Upper lobe of right lung (tissue), 1 donor: ENCODE results near the gene UNC119. TPM values are rescaled to one million over a fixed set of nuclear protein-coding genes. Genes with fewer than 3 reads are reported as not detected.

Experiments
- ATAC-seq: fragments of 200-7000 bp; cut with Tn5 transposase; one replicate; pipeline ENCODE4 v1.9.1; 2020; ENCODE audit warnings: mild to moderate bottlenecking, moderate library complexity
- DNase-seq: peaks from one replicate; pipeline ENCODE4 v3.0.0-alpha.2; 2020
- H3K27ac ChIP-seq: fragments of 200-600 bp; one replicate; pipeline ENCODE4 v1.8.0; 2022
- H3K27me3 ChIP-seq: fragments of 200-600 bp; one replicate; pipeline ENCODE4 v1.8.0; 2022; ENCODE audit warnings: mild to moderate bottlenecking
- H3K36me3 ChIP-seq: fragments of 200-600 bp; one replicate; pipeline ENCODE4 v1.8.0; 2022
- H3K4me1 ChIP-seq: fragments of 200-600 bp; one replicate; pipeline ENCODE4 v1.8.0; 2022
- H3K4me3 ChIP-seq: fragments of 200-600 bp; one replicate; pipeline ENCODE4 v1.8.0; 2022; ENCODE audit warnings: mild to moderate bottlenecking
- H3K9me3 ChIP-seq: fragments of 200-600 bp; one replicate; pipeline ENCODE4 v1.8.0; 2022
- CTCF ChIP-seq: fragments of 200-600 bp; IDR thresholded peaks from one replicate; pipeline ENCODE4 v1.8.0; 2022; ENCODE audit warnings: antibody characterized with exemption
- intact Hi-C: fragments of 100-400 bp; cut with DNase I; formaldehyde crosslinking; loops from one replicate; pipeline ENCODE4 v1.11.0; 2022
- total RNA-seq: library from RNA; stranded (reverse); fragmentation: NEBNext Ultra II Directional; extraction: Animal tissue kit (Norgen Biotek cat#: 25700); gene quantifications from one replicate; pipeline ENCODE4 v1.2.1, GENCODE V29; 2021
- donor health status: DM: no; HTN: yes; CAD: no; lungs with severe emphysema.

UNC119 gene
- total RNA-seq, 1 donor from 2014 or later, result 22.7 TPM

DNA sequence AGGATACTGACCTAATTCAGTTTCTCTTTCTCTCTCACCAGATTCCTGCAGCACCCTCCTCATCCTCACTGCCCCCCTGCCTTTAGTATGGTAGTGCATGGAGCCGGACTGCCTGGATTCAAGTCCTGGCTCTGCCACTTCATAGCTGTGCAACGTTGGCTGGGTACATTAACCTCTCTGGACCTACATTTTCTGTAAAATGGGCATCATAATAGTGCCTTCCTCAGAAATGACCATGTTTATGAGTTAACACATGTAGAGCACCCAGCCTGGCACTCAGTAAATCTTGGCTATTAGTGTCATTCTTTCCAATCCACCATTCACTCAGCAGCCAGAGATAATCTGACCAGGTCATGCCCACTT is 7.3 kb downstream of the UNC119 start:
- no peak for DNase-seq
- no peak overlapping the region for H3K27ac ChIP-seq
- no peak for TF ChIP-seq CTCF
- no peak for ATAC-seq
- peaks cover 10% of the 10 kb centered on the region for H3K36me3 ChIP-seq
- no peak overlapping the region for H3K4me3 ChIP-seq
- peaks cover 11% of the 10 kb centered on the region for H3K4me1 ChIP-seq
- H3K27me3 ChIP-seq, result no peaks in the 10 kb centered on the region
- intact Hi-C loops, result no loop called here
- H3K9me3 ChIP-seq, result no peaks in the 10 kb centered on the region

GRCh38 chr17:28544402-28545140 is 7.9 kb downstream of the UNC119 start:
- Histone ChIP-seq H3K4me3 (no peak overlapping the region), H3K9me3 (no peaks in the 10 kb centered on the region), H3K27me3 (no peaks in the 10 kb centered on the region), H3K27ac (no peak overlapping the region), H3K4me1 (peaks cover 9% of the 10 kb centered on the region), H3K36me3 (peaks cover 10% of the 10 kb centered on the region)
- no peak for TF ChIP-seq CTCF
- intact Hi-C loops, result no loop called here
- DNase-seq, result no peak
- ATAC-seq, result no peak

DNA sequence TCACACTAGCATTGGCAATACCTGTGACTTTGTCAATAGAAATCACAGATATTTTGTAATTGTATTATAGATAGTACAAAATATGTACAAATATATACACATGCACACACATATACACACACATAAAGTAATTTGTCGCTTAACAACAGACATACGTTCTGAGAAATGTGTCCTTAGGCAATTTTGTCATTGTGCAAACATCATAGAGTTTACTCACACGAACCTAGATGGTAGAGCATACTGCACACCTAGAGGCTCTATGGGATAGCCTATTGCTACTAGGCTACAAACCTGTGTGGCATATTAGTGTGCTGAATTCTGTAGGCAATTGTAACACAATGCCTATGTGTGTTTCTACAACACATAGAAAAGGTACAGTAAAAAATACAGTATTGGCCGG is 11.0 kb downstream of the UNC119 start:
- Histone ChIP-seq H3K27ac (no peak overlapping the region), H3K4me3 (no peak overlapping the region), H3K4me1 (no peaks in the 10 kb centered on the region), H3K36me3 (no peaks in the 10 kb centered on the region), H3K9me3 (no peaks in the 10 kb centered on the region), H3K27me3 (no peaks in the 10 kb centered on the region)
- TF ChIP-seq CTCF, result no peak
- DNase-seq, result no peak
- intact Hi-C loops, result no loop called here
- ATAC-seq, result no peak

DNA sequence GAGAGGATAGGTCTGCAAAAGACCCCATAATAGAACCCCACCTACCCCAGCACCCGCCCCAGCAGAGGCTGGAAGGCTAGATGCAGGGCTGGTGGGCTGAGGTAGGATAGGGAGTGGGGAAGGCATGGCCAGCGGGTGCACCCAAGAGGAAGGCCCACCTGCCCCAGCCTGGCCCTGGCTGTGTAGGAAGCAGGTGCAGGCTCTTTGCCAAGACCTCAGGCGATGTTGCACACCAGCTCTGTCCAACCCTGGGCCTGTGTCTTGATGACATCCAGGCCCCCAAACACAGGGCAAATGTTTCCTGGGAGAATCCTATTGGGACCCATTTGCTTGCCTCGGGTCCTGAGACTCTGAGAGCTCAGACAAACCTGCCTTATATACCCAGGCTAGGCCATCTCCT is 12.2 kb downstream of the UNC119 start:
- Histone ChIP-seq H3K27ac (no peak overlapping the region), H3K36me3 (no peaks in the 10 kb centered on the region), H3K9me3 (no peaks in the 10 kb centered on the region), H3K4me1 (no peaks in the 10 kb centered on the region), H3K4me3 (no peak overlapping the region), H3K27me3 (no peaks in the 10 kb centered on the region)
- TF ChIP-seq CTCF, result no peak
- no peak for DNase-seq
- intact Hi-C loops, result no loop called here
- ATAC-seq, result no peak

DNA sequence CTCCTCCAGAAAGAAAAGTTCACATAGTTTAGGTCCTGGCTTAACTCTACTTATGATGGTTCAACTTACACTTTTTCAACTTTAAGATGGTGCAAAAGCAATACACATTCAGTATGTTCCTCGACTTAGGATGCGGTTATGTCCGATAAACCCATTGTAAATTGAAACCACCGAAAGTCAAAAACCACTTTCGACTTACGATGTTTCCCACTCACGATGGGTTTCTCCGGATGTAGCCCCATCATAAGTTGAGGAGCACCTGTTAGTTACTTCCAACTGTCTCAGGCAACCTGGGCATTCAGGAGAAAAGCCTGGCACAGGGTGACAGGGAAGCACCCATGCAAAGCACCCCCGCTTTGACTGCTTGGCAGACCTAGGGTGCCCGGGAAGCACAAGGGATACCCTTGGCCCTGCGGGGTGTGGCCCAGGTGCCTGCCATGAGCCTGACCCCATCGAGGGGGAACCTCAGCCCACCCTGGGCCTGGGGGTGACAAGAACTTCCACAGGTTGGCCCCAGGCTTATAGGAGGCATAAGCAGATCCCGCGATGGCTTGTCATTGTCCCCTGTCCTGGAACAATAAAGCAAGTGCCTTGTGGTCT is 14.0 kb downstream of the UNC119 start:
- H3K4me3 ChIP-seq, result no peak overlapping the region
- no peak for TF ChIP-seq CTCF
- no peaks in the 10 kb centered on the region for H3K36me3 ChIP-seq
- DNase-seq (no peak), ATAC-seq (no peak)
- no peak overlapping the region for H3K27ac ChIP-seq
- no peaks in the 10 kb centered on the region for H3K27me3 ChIP-seq
- H3K9me3 ChIP-seq, result no peaks in the 10 kb centered on the region
- intact Hi-C loops, result no loop called here
- H3K4me1 ChIP-seq, result no peaks in the 10 kb centered on the region
